Measurements from ENCODE around the gene FHOD3. TPM values are rescaled to one million over a fixed set of nuclear protein-coding genes. Genes with fewer than 3 reads are reported as not detected.

The FHOD3 gene
- total and polyA plus RNA-seq, 2 experiments from 2014 or later = 2.7 to 8.7 TPM

DNA sequence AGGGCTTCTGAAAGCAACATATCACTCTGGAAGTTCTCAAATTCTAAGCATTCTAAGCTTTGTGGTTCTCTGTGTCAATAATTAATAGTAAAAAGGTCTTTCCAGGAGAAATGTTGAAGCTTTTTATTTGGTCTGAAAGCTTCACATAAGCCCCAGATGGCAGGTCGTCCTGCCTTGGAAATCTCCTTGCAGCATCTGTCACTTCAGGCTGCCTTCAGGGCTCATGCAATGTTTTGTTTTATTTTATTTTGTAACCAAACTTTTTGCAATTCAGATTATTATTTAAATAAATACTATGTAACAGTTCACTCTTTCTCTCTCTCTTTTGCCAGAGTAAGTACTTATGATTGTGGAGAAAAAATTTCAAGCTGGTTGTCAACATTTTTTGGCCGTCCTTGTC is 46.7 kb upstream of the FHOD3 start:
- H3K4me1 Mint-ChIP-seq = peaks cover 11% of the 10 kb centered on the region
- no peak for ATAC-seq
- H3K79me2 ChIP-seq (replicated peaks; ENCODE audit: insufficient read depth) = no peaks in the 10 kb centered on the region
- H3K27me3 Mint-ChIP-seq (ENCODE audit: insufficient read depth, low read depth, poor library complexity) = peaks cover 4% of the 10 kb centered on the region
- no peak overlapping the region for H3K27ac ChIP-seq (ENCODE audit: low read depth)
- no peak overlapping the region for H3K27ac Mint-ChIP-seq
- DNase-seq (ENCODE audit: low spot score) = no peak
- H3K9me2 ChIP-seq (ENCODE audit: insufficient read depth) = no peaks in the 10 kb centered on the region
- H3K4me3 Mint-ChIP-seq = no peak overlapping the region
- H4K20me1 ChIP-seq (replicated peaks; ENCODE audit: insufficient read depth) = no peaks in the 10 kb centered on the region
- H3K36me3 Mint-ChIP-seq (ENCODE audit: low read depth) = peaks cover 32% of the 10 kb centered on the region
- H3K4me3 ChIP-seq = no peak overlapping the region
- H3K36me3 ChIP-seq (ENCODE audit: insufficient read depth) = no peaks in the 10 kb centered on the region
- no peak for TF ChIP-seq ZNF114 (CRISPR knock-in tag; IDR thresholded peaks at IDR 0.05)
- TF ChIP-seq NANOG (IDR thresholded peaks at IDR 0.05; ENCODE audit: borderline replicate concordance) = no peak
- TF ChIP-seq STAT1 (IDR thresholded peaks at IDR 0.05; ENCODE audit: unreplicated experiment) = no peak
- TF ChIP-seq, protein P1, sequence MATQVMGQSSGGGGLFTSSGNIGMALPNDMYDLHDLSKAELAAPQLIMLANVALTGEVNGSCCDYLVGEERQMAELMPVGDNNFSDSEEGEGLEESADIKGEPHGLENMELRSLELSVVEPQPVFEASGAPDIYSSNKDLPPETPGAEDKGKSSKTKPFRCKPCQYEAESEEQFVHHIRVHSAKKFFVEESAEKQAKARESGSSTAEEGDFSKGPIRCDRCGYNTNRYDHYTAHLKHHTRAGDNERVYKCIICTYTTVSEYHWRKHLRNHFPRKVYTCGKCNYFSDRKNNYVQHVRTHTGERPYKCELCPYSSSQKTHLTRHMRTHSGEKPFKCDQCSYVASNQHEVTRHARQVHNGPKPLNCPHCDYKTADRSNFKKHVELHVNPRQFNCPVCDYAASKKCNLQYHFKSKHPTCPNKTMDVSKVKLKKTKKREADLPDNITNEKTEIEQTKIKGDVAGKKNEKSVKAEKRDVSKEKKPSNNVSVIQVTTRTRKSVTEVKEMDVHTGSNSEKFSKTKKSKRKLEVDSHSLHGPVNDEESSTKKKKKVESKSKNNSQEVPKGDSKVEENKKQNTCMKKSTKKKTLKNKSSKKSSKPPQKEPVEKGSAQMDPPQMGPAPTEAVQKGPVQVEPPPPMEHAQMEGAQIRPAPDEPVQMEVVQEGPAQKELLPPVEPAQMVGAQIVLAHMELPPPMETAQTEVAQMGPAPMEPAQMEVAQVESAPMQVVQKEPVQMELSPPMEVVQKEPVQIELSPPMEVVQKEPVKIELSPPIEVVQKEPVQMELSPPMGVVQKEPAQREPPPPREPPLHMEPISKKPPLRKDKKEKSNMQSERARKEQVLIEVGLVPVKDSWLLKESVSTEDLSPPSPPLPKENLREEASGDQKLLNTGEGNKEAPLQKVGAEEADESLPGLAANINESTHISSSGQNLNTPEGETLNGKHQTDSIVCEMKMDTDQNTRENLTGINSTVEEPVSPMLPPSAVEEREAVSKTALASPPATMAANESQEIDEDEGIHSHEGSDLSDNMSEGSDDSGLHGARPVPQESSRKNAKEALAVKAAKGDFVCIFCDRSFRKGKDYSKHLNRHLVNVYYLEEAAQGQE (IDR thresholded peaks at IDR 0.05; ENCODE audit: unreplicated experiment) = no peak
- no peak for TF ChIP-seq EZH2phosphoT487 (IDR thresholded peaks at IDR 0.05; ENCODE audit: unreplicated experiment)
- TF ChIP-seq, protein P2, sequence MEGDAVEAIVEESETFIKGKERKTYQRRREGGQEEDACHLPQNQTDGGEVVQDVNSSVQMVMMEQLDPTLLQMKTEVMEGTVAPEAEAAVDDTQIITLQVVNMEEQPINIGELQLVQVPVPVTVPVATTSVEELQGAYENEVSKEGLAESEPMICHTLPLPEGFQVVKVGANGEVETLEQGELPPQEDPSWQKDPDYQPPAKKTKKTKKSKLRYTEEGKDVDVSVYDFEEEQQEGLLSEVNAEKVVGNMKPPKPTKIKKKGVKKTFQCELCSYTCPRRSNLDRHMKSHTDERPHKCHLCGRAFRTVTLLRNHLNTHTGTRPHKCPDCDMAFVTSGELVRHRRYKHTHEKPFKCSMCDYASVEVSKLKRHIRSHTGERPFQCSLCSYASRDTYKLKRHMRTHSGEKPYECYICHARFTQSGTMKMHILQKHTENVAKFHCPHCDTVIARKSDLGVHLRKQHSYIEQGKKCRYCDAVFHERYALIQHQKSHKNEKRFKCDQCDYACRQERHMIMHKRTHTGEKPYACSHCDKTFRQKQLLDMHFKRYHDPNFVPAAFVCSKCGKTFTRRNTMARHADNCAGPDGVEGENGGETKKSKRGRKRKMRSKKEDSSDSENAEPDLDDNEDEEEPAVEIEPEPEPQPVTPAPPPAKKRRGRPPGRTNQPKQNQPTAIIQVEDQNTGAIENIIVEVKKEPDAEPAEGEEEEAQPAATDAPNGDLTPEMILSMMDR (conservative IDR thresholded peaks at IDR 0.05; ENCODE audit: low read depth in 2 of 2) = no peak
- TF ChIP-seq, protein P3, sequence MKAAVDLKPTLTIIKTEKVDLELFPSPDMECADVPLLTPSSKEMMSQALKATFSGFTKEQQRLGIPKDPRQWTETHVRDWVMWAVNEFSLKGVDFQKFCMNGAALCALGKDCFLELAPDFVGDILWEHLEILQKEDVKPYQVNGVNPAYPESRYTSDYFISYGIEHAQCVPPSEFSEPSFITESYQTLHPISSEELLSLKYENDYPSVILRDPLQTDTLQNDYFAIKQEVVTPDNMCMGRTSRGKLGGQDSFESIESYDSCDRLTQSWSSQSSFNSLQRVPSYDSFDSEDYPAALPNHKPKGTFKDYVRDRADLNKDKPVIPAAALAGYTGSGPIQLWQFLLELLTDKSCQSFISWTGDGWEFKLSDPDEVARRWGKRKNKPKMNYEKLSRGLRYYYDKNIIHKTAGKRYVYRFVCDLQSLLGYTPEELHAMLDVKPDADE (IDR thresholded peaks at IDR 0.05) = no peak
- no peak for TF ChIP-seq CREB1 (CRISPR knock-in tag; IDR thresholded peaks at IDR 0.05; ENCODE audit: low read depth)
- TF ChIP-seq EZH2 (IDR thresholded peaks at IDR 0.05; ENCODE audit: low read depth, unreplicated experiment) = no peak
- TF ChIP-seq JUNB (IDR thresholded peaks at IDR 0.05; ENCODE audit: unreplicated experiment) = no peak
- TF ChIP-seq, protein P4, sequence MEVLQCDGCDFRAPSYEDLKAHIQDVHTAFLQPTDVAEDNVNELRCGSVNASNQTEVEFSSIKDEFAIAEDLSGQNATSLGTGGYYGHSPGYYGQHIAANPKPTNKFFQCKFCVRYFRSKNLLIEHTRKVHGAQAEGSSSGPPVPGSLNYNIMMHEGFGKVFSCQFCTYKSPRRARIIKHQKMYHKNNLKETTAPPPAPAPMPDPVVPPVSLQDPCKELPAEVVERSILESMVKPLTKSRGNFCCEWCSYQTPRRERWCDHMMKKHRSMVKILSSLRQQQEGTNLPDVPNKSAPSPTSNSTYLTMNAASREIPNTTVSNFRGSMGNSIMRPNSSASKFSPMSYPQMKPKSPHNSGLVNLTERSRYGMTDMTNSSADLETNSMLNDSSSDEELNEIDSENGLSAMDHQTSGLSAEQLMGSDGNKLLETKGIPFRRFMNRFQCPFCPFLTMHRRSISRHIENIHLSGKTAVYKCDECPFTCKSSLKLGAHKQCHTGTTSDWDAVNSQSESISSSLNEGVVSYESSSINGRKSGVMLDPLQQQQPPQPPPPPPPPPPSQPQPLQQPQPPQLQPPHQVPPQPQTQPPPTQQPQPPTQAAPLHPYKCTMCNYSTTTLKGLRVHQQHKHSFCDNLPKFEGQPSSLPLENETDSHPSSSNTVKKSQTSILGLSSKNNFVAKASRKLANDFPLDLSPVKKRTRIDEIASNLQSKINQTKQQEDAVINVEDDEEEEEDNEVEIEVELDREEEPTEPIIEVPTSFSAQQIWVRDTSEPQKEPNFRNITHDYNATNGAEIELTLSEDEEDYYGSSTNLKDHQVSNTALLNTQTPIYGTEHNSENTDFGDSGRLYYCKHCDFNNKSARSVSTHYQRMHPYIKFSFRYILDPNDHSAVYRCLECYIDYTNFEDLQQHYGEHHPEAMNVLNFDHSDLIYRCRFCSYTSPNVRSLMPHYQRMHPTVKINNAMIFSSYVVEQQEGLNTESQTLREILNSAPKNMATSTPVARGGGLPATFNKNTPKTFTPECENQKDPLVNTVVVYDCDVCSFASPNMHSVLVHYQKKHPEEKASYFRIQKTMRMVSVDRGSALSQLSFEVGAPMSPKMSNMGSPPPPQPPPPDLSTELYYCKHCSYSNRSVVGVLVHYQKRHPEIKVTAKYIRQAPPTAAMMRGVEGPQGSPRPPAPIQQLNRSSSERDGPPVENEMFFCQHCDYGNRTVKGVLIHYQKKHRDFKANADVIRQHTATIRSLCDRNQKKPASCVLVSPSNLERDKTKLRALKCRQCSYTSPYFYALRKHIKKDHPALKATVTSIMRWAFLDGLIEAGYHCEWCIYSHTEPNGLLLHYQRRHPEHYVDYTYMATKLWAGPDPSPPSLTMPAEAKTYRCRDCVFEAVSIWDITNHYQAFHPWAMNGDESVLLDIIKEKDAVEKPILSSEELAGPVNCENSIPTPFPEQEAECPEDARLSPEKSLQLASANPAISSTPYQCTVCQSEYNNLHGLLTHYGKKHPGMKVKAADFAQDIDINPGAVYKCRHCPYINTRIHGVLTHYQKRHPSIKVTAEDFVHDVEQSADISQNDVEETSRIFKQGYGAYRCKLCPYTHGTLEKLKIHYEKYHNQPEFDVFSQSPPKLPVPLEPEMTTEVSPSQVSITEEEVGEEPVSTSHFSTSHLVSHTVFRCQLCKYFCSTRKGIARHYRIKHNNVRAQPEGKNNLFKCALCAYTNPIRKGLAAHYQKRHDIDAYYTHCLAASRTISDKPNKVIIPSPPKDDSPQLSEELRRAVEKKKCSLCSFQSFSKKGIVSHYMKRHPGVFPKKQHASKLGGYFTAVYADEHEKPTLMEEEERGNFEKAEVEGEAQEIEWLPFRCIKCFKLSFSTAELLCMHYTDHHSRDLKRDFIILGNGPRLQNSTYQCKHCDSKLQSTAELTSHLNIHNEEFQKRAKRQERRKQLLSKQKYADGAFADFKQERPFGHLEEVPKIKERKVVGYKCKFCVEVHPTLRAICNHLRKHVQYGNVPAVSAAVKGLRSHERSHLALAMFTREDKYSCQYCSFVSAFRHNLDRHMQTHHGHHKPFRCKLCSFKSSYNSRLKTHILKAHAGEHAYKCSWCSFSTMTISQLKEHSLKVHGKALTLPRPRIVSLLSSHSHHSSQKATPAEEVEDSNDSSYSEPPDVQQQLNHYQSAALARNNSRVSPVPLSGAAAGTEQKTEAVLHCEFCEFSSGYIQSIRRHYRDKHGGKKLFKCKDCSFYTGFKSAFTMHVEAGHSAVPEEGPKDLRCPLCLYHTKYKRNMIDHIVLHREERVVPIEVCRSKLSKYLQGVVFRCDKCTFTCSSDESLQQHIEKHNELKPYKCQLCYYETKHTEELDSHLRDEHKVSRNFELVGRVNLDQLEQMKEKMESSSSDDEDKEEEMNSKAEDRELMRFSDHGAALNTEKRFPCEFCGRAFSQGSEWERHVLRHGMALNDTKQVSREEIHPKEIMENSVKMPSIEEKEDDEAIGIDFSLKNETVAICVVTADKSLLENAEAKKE (CRISPR knock-in tag; IDR thresholded peaks at IDR 0.05) = no peak
- no peak for TF ChIP-seq ZNF331 (CRISPR knock-in tag; IDR thresholded peaks at IDR 0.05; ENCODE audit: low read depth)
- no peaks in the 10 kb centered on the region for H3K27me3 ChIP-seq (ENCODE audit: insufficient read depth)
- no peaks in the 10 kb centered on the region; the same call in 1 of the 2 replicates for H3K4me1 ChIP-seq (ENCODE audit: insufficient read depth)
- H3K9me3 Mint-ChIP-seq = no peaks in the 10 kb centered on the region; the same call in 2 of the 3 replicates
- H3K4me2 ChIP-seq = no peak overlapping the region
- no peaks in the 10 kb centered on the region for H3F3A ChIP-seq (replicated peaks; ENCODE audit: low read depth)
- no peak overlapping the region for H2AFZ ChIP-seq
